ENCODE data around the gene ARAF. TPM values are rescaled to one million over a fixed set of nuclear protein-coding genes. Genes with fewer than 3 reads are reported as not detected.

The ARAF gene
- polyA plus RNA-seq, 2 of the 4 experiments (the other 2 are of a cell fraction), result 37.9 to 49.0 TPM

DNA sequence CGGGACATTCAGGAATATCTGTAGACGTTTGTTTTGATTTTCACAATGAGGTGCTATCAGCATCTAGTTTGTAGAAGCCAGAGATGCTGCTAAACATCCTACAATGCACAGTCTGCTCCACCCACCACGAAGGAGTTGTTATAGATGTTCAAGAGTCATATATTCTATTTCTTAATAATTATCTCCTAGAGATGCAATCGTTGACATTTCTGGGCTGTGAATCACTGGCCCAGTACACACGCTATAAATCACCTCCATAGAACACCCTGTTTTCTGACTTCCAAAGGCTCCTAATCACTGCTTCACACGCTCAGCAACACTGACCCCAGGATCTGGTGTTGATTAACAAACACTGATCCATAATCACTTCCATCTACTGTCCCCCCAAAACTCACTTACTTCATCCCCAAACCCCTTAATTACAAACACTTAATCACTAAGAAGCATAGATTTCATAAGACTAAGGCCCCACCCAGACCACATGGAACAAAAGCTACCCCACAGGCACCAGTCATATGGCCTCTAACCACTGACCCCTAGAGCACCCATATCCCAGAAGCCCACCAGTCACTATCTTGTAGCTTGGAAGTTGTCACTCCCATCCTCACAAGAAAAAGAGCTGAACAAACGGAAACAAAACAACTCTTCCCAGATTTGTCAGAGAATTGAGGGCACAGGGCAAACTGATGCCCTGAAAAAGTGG lies 46.3 kb upstream of the ARAF start:
- no peak for TF ChIP-seq FOSL2 (IDR thresholded peaks at IDR 0.05)
- 0 out of 2 replicates have a peak, but pooled peaks have one; percentile 5 for TF ChIP-seq FOSL2 (CRISPR knock-in tag; IDR thresholded peaks at IDR 0.05)
- no peak for TF ChIP-seq CEBPB (IDR thresholded peaks at IDR 0.05)
- peaks cover 8% of the 10 kb centered on the region; the same call in 2 of the 3 replicates for H3K4me1 ChIP-seq
- H3K4me2 ChIP-seq, result peak overlapping the region; percentile 8; the same call in 2 of the 3 replicates
- no peak overlapping the region for H3K4me3 ChIP-seq
- WGBS (ENCODE audit: missing lambda C conversion rate), result 35% methylated on average over 7 of the region's 7 CpGs
- FAIRE-seq (no peak), ATAC-seq (peak in 1 of 2 experiments; percentile 43; a peak in 3 of 6 replicates), DNase-seq (ENCODE audit: low read depth in 1 of 2, low spot score in 1 of 2) (peak in 1 of 2 experiments; percentile 9)
- no peaks in the 10 kb centered on the region for H3K9me3 ChIP-seq
- ChIA-PET POLR2A (interaction anchor here (0.7 kb wide), 1 partner anchor 324 kb away, joined by 11 read pairs; no protein-coding TSS in a partner anchor), CTCF (interaction anchor here (1.1 to 2.9 kb wide), 2 partner anchors 9 to 17 kb away, joined by 5 to 10 read pairs; no protein-coding TSS in a partner anchor)
- H3K27ac ChIP-seq, result peak overlapping the region; percentile 47 to 57; a peak in 2 of 6 replicates

DNA sequence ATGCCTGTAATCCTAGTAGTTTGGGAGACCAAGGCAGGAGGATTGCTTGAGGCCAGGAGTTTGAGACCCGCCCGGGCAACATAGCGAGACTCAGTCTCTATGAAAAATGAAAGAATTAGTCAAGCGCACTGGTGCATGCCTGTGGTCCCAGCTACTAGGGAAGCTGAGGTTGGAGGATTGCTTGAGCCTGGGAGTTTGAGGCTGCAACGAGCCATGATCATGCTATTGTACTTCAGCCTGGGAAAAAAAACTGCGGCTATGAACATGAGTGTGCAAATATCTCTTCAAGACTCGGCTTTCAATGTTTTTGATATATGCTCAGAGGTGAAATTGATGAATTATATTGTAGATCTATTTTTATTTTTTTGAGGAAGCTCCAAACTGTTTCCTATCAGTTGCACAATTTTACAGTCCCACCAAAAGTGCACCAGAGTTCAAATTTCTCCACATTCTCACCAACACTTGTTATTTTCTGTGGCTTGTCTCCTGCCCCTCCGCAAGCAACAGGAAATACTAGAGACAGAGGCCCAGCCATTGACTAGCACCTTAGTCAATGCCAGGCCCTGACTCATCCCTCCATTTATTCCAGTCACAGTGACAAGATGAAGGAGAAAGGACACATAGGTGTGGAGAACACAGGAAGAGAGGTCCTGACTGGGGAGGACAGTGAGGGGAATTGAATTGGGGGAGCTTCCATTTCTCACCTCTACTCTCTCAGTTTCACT lies 44.9 kb upstream of the ARAF start:
- ChIA-PET CTCF (interaction anchor here (1.4 to 2.9 kb wide), 3 partner anchors 10 to 603 kb away, joined by 3 to 10 read pairs (median 4); no protein-coding TSS in a partner anchor), POLR2A (interaction anchor here (0.6 kb wide), 1 partner anchor 193 kb away, joined by 8 read pairs; no protein-coding TSS in a partner anchor)
- Histone ChIP-seq H3K27ac (no peak overlapping the region), H3K4me3 (no peak overlapping the region), H3K9me3 (peaks cover 2% of the 10 kb centered on the region; the same call in 1 of the 3 replicates), H3K4me2 (no peak overlapping the region), H3K4me1 (peaks cover 8% of the 10 kb centered on the region; the same call in 2 of the 3 replicates)
- FAIRE-seq (no peak), DNase-seq (ENCODE audit: low read depth in 1 of 2, low spot score in 1 of 2) (peak in 1 of 2 experiments; percentile 34), ATAC-seq (peak in 1 of 2 experiments; percentile 38; a peak in 2 of 6 replicates)
- TF ChIP-seq HDAC2 (IDR thresholded peaks at IDR 0.05) (no peak), MYC (IDR thresholded peaks at IDR 0.05; ENCODE audit: borderline replicate concordance, low read length) (no peak), ZFP36 (IDR thresholded peaks at IDR 0.05; ENCODE audit: borderline replicate concordance, partially characterized antibody) (no peak), ZC3H11A (IDR thresholded peaks at IDR 0.05) (no peak), NFE2L2 (conservative IDR thresholded peaks at IDR 0.05; ENCODE audit: low read length) (no peak), NR3C1 (IDR thresholded peaks at IDR 0.05) (no peak), ATOH8 (CRISPR knock-in tag; IDR thresholded peaks at IDR 0.05; ENCODE audit: low read depth) (no peak), TP53 (CRISPR knock-in tag; IDR thresholded peaks at IDR 0.05) (no peak), POLR2A (IDR thresholded peaks at IDR 0.05; ENCODE audit: low read length) (no peak), CTCF (IDR thresholded peaks at IDR 0.05) (no peak)
- WGBS (ENCODE audit: missing lambda C conversion rate), result 84% methylated on average over 8 of the region's 8 CpGs

DNA sequence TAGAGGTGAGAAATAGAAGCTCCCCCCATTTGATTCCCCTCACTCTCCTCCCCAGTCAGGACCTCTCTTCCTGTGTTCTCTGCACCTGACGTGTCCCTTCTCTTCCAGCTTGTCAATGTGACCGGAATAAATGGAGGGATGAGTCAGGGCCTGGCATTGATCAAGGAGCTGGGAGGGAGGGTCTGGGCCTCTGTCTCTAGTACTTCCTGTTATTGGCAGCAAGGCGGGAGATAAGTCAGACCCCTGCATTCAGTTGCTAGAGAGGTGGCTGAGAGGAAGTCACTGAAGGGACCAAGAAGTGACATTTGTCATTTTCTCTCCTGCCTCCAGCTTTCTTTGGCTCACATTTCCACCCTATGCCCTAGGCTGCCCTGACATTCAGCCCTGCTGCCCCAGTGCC lies 42.9 kb upstream of the ARAF start:
- no peak overlapping the region for H3K4me3 ChIP-seq
- CTCF ChIA-PET, result interaction anchor here (1.0 to 1.9 kb wide), 2 partner anchors 10 to 23 kb away, joined by 3 to 5 read pairs; no protein-coding TSS in a partner anchor
- peaks cover 8% of the 10 kb centered on the region; the same call in 2 of the 3 replicates for H3K4me1 ChIP-seq
- peaks cover 16% of the 10 kb centered on the region; the same call in 2 of the 3 replicates for H3K9me3 ChIP-seq
- TF ChIP-seq HOXB5 (CRISPR knock-in tag; IDR thresholded peaks at IDR 0.05) (no peak), SMC3 (IDR thresholded peaks at IDR 0.05) (no peak), MAFK (IDR thresholded peaks at IDR 0.05; ENCODE audit: partially characterized antibody) (no peak), CBX8 (IDR thresholded peaks at IDR 0.05) (no peak), MAZ (IDR thresholded peaks at IDR 0.05; ENCODE audit: borderline replicate concordance, low read depth, low read length) (no peak), CEBPB (IDR thresholded peaks at IDR 0.05) (no peak), CHD2 (IDR thresholded peaks at IDR 0.05; ENCODE audit: low read length, partially characterized antibody) (no peak)
- no peak for FAIRE-seq
- H3K27ac ChIP-seq, result no peak overlapping the region
- POLR2A ChIA-PET, result no interaction called here
- no peak for ATAC-seq
- no peak for DNase-seq (ENCODE audit: low read depth in 1 of 2, low spot score in 1 of 2)
- WGBS (ENCODE audit: missing lambda C conversion rate), result 81% methylated on average over 3 of the region's 3 CpGs
- no peak overlapping the region for H3K4me2 ChIP-seq

Measured in A549 (cell line).